NCI-H2196 treated with DMSO at 0.1 percent for 48 hours (cell line): ENCODE measurements around the gene MLLT10.

Experiments
- DNase-seq: peaks from one replicate; lab custom pipeline; 2025; ENCODE audit not compliant: unreplicated experiment; lab: John Stamatoyannopoulos, UW

The MLLT10 gene

DNA sequence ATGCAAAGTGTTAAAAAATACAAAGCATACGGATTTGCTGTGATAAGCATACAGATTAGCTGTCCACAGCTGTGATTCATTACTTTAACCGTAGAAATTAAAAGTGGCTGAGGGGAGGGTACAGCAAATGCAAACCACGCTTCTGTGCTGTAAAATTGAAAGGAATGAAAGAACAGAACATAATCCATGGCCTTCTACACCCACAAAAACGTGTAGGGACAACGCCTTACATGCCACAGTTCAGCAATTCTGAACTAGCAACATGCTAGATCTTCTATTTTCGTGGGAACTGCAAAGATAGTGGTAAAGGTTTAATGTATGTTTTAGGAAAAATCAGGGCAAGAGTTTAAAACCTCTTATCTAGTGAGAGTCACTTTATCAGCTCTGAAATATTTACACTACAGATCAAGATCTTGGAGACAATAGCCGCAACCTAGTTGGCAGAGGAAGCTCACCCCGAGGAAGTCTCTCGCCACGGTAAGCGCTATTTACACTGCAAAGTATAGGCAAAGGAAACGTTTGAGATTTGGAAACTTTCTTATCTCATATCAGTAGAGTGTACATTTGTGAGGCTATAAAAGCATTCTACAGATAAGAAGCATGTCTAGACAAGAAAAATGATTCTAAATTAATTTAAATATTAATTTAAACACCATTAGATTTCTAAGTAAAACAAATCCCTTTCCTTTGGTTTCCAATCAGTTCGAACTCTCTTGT, 193.6 kb downstream of the MLLT10 start:
- no peak for DNase-seq

GRCh38 chr10:21728618-21729017, 194.6 kb downstream of the MLLT10 start:
- no peak for DNase-seq

GRCh38 chr10:21732067-21732772, 198.2 kb downstream of the MLLT10 start:
- DNase-seq = no peak

- DNase-seq = no peak
These were observed 199.7 kb downstream of the MLLT10 start for GRCh38 chr10:21733710-21734109.

DNA sequence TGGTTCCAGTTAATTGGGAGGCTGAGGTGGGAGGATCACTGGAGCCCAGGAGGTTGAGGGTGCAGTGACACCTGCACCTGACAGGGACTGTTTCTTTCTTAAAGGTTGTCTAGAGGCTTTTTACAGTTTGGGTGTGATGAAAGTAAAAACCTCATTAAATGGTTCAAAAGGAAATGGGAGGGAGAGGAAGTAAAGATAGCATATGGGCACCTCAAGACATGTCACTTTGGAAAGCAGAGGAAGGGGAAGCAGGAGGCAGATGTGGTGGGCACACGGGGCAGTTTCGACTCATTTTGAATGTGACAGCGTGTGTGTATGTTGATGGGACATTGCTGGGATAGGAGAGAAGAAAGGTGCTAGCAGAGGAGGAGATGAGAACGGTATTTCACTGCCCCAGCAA, 203.1 kb downstream of the MLLT10 start:
- DNase-seq = no peak

- no peak for DNase-seq
These were observed 207.0 kb downstream of the MLLT10 start for GRCh38 chr10:21740989-21741388.

DNA sequence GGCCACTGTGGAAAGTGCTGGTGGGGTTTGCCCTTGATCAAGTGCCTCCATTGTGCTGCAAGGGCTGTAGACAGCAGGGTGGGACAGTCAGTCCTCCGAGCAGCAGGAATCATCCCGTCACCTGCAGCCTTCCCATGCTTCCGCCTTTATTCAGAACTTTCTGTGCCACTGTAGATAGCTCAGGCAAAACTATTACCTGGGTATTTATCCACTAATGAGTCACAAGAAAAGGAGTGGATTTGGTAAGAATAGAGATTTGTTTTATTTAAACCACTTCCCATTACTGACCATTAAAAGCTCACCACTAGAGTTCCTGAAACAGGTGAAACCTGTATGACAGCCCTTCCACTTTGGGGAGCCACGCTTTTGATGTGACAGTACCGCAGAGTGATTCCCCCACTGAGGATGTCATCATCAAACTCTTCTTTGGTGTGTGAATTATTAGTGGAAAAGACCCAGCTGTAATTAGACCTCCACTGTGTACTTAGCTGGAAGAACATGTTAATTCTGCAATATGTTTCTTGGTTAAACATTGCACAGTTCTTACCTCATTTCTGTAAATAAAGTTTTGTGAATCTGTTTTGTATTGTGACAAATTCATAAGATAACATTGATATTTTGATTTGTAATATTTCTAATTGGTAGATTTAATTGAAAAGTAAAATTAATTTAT, 208.8 kb downstream of the MLLT10 start:
- no peak for DNase-seq

DNA sequence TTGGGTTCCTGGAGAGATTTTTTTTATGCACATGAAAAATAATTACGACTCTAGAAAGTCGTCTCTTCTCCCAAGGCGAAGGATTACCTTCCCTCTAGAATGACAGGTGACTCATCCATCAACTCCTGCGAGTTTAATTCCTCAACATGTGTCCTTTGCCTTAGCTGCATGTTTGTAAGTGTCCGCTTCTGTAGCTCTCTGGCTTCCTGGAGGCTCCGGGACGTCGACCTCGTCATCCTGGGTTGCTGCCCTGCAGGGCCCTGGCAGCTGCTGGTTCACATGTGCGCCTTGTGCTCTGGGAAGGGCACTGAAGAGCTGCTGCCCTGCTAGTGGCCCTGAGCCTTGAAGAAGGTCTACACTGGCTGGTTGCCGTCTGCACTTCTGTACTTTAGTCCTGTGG, 210.2 kb downstream of the MLLT10 start:
- DNase-seq = no peak

GRCh38 chr10:21746118-21746517, 212.1 kb downstream of the MLLT10 start:
- DNase-seq = no peak

GRCh38 chr10:21747809-21748208, 213.8 kb downstream of the MLLT10 start:
- DNase-seq = no peak

- DNase-seq = no peak
These were observed 215.8 kb downstream of the MLLT10 start for GRCh38 chr10:21749788-21750187.

- no peak for DNase-seq
These were observed 216.4 kb downstream of the MLLT10 start for GRCh38 chr10:21750424-21750823.

GRCh38 chr10:21751341-21752310, 217.6 kb downstream of the MLLT10 start:
- no peak for DNase-seq

DNA sequence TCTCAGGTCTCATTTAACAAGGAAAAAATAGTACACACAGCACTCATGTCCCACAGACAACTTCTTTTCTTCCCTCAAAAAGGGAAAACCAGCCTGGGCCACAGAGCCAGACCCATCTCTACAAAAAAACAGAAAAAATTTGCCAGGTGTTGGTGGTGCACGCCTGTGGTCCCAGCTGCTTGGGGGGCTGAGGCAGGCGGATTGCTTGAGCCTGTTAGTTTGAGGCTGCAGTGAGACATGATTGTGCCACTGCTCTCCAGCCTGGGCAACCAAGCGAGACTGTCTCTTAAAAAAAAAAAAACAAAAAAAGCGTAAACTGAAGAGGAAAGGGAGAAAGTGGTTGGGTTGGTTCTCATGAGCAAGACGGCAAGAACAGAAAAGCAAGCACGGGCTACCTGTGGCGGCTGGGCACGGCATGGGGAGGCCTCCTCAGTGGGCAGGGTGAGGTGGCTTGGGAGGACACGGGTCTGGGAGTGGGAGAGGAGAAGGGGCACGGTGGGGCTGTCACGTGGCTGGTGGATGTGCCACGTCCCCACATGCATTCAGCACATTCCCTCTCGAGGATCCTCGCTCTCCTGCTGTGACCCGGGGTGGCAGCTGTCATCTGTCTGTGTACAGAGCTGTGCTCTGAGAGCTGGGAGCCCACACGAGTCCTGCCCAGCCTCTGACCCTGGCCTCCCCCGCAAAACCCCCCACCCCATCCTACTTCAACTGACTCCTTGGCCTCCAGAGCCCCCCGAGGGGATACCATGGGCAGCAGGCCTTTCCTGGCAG, 219.7 kb downstream of the MLLT10 start:
- DNase-seq = no peak

- no peak for DNase-seq
These were observed 220.5 kb downstream of the MLLT10 start for GRCh38 chr10:21754410-21755011.

GRCh38 chr10:21756707-21757106, 222.7 kb downstream of the MLLT10 start:
- DNase-seq = no peak

- no peak for DNase-seq
These were observed 223.3 kb downstream of the MLLT10 start for GRCh38 chr10:21757185-21757901.

- DNase-seq = no peak
These were observed 224.2 kb downstream of the MLLT10 start for GRCh38 chr10:21758239-21758638.

- DNase-seq = no peak
These were observed 224.7 kb downstream of the MLLT10 start for GRCh38 chr10:21758696-21759095.
